ENCODE measurements around the gene CELSR1. TPM values are rescaled to one million over a fixed set of nuclear protein-coding genes. Genes with fewer than 3 reads are reported as not detected.
"Not testable (repeated sequence)": the region's sequence is repeated elsewhere in the genome, so short reads cannot be mapped to it uniquely, and the experiment has no call there.

CELSR1 gene
- total RNA-seq, 1 donor from 2014 or later, result 18.6 TPM

GRCh38 chr22:46403880-46404279, 133.5 kb downstream of the CELSR1 start:
- not testable (repeated sequence) for DNase-seq (ENCODE audit: low read depth in 2 of 2)

GRCh38 chr22:46402505-46402904, 134.9 kb downstream of the CELSR1 start:
- DNase-seq (ENCODE audit: low read depth in 2 of 2), result no peak

- DNase-seq (ENCODE audit: low read depth in 2 of 2), result no peak
Observed at GRCh38 chr22:46401370-46401769, 136.1 kb downstream of the CELSR1 start.

GRCh38 chr22:46399251-46400024, 138.0 kb downstream of the CELSR1 start:
- DNase-seq (ENCODE audit: low read depth in 2 of 2), result no peak

GRCh38 chr22:46397951-46398350, 139.5 kb downstream of the CELSR1 start:
- no peak for DNase-seq (ENCODE audit: low read depth in 2 of 2)

- no peak for DNase-seq (ENCODE audit: low read depth in 2 of 2)
Observed at GRCh38 chr22:46397514-46397913, 139.9 kb downstream of the CELSR1 start.

GRCh38 chr22:46397049-46397448, 140.4 kb downstream of the CELSR1 start:
- not testable (repeated sequence) for DNase-seq (ENCODE audit: low read depth in 2 of 2)

- no peak for DNase-seq (ENCODE audit: low read depth in 2 of 2)
Observed at GRCh38 chr22:46395145-46395544, 142.3 kb downstream of the CELSR1 start.

GRCh38 chr22:46394622-46395021, 142.8 kb downstream of the CELSR1 start:
- no peak for DNase-seq (ENCODE audit: low read depth in 2 of 2)

- DNase-seq (ENCODE audit: low read depth in 2 of 2), result no peak
Observed at GRCh38 chr22:46393873-46394272, 143.5 kb downstream of the CELSR1 start.

- DNase-seq (ENCODE audit: low read depth in 2 of 2), result no peak
Observed at GRCh38 chr22:46392137-46392844, 145.1 kb downstream of the CELSR1 start.

GRCh38 chr22:46391486-46392136, 145.8 kb downstream of the CELSR1 start:
- no peak for DNase-seq (ENCODE audit: low read depth in 2 of 2)

GRCh38 chr22:46390652-46391301, 146.6 kb downstream of the CELSR1 start:
- peak in 1 of 2 donors; percentile 36 for DNase-seq (ENCODE audit: low read depth in 2 of 2)

- no peak for DNase-seq (ENCODE audit: low read depth in 2 of 2)
Observed at GRCh38 chr22:46390105-46390651, 147.2 kb downstream of the CELSR1 start.

- no peak for DNase-seq (ENCODE audit: low read depth in 2 of 2)
Observed at GRCh38 chr22:46389081-46389480, 148.3 kb downstream of the CELSR1 start.

- DNase-seq (ENCODE audit: low read depth in 2 of 2), result no peak
Observed at GRCh38 chr22:46388647-46389046, 148.8 kb downstream of the CELSR1 start.

- DNase-seq (ENCODE audit: low read depth in 2 of 2), result no peak
Observed at GRCh38 chr22:46387748-46388147, 149.7 kb downstream of the CELSR1 start.

- DNase-seq (ENCODE audit: low read depth in 2 of 2), result no peak
Observed at GRCh38 chr22:46386312-46386711, 151.1 kb downstream of the CELSR1 start.

GRCh38 chr22:46382524-46382923, 154.9 kb downstream of the CELSR1 start:
- DNase-seq (ENCODE audit: low read depth in 2 of 2), result no peak

- no peak for DNase-seq (ENCODE audit: low read depth in 2 of 2)
Observed at GRCh38 chr22:46381731-46382130, 155.7 kb downstream of the CELSR1 start.

- peak in 1 of 2 donors; percentile 30 for DNase-seq (ENCODE audit: low read depth in 2 of 2)
Observed at GRCh38 chr22:46381142-46381541, 156.3 kb downstream of the CELSR1 start.

- no peak for DNase-seq (ENCODE audit: low read depth in 2 of 2)
Observed at GRCh38 chr22:46380581-46380980, 156.8 kb downstream of the CELSR1 start.

Data from dermis microvascular lymphatic vessel endothelial cell (primary cell).